WERI-Rb-1 (cell line): ENCODE data around the gene DNAH1.

Experiments used
- DNase-seq: peaks from one replicate; pipeline ENCODE4 v3.0.0-alpha.2; 2020
- H3K27ac ChIP-seq: fragments of 250-450 bp; sonication (Bioruptor Pico); 2 replicates; pipeline ENCODE4 v1.5.1; 2020; ENCODE audit warnings: mild to moderate bottlenecking, moderate library complexity
- H3K27me3 ChIP-seq: fragments of 250-450 bp; sonication (Bioruptor Pico); 2 replicates; pipeline ENCODE4 v1.5.1; 2021; ENCODE audit warnings: mild to moderate bottlenecking, low read depth, moderate library complexity; ENCODE audit not compliant: insufficient read depth, severe bottlenecking
- H3K36me3 ChIP-seq: fragments of 250-450 bp; sonication (Bioruptor Pico); 2 replicates; pipeline ENCODE4 v1.5.1; 2020; ENCODE audit warnings: mild to moderate bottlenecking, moderate library complexity
- H3K4me3 ChIP-seq: 2 replicates; pipeline ENCODE4 v1.5.1; 2011; ENCODE audit warnings: low read depth, mild to moderate bottlenecking, control low read depth, low read length
- H3K9me3 ChIP-seq: fragments of 250-450 bp; sonication (Bioruptor Pico); 2 replicates; pipeline ENCODE4 v1.5.1; 2021; ENCODE audit warnings: mild to moderate bottlenecking, moderate library complexity; ENCODE audit not compliant: severe bottlenecking
- TF ChIP-seq, protein P1 (sequence below): IDR thresholded peaks from 2 replicates; pipeline ENCODE4 v1.5.1; 2011; ENCODE audit warnings: low read depth, mild to moderate bottlenecking, control low read depth, inconsistent platforms, low read length

Gene DNAH1

DNA sequence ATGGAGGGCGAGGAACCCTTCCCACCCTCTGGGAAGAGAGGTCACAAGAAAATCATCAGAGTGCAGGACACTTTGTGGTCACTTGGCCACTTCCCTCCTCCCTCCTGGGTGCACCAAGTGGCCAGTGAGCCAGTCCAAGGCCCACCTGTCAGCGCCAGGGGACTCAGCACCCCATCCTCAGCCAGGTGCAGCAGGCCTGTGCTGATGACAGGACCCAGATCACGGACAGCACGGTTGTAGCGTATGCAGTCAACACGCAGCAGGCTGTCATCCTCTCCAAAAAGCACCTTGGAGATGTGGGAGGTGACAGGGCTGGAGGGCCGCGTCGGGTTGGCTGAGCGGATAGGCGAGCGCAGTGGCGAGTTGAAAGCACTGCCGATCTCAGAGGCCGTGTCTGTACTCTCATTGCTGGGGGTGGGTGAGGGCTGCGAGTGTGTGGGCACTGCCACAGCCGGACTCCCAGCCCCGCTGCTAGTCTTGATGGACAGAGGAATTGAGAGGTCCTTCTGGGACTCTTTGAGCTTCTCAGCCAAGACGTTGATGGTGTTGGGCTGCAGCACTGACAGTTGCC is 87.2 kb downstream of the DNAH1 start:
- Histone ChIP-seq H3K36me3 (peaks cover 82% of the 10 kb centered on the region), H3K4me3 (no peak overlapping the region), H3K27ac (no peak overlapping the region), H3K9me3 (no peaks in the 10 kb centered on the region), H3K27me3 (no peaks in the 10 kb centered on the region)
- TF ChIP-seq, protein P1, sequence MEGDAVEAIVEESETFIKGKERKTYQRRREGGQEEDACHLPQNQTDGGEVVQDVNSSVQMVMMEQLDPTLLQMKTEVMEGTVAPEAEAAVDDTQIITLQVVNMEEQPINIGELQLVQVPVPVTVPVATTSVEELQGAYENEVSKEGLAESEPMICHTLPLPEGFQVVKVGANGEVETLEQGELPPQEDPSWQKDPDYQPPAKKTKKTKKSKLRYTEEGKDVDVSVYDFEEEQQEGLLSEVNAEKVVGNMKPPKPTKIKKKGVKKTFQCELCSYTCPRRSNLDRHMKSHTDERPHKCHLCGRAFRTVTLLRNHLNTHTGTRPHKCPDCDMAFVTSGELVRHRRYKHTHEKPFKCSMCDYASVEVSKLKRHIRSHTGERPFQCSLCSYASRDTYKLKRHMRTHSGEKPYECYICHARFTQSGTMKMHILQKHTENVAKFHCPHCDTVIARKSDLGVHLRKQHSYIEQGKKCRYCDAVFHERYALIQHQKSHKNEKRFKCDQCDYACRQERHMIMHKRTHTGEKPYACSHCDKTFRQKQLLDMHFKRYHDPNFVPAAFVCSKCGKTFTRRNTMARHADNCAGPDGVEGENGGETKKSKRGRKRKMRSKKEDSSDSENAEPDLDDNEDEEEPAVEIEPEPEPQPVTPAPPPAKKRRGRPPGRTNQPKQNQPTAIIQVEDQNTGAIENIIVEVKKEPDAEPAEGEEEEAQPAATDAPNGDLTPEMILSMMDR, result no peak
- DNase-seq, result no peak

DNA sequence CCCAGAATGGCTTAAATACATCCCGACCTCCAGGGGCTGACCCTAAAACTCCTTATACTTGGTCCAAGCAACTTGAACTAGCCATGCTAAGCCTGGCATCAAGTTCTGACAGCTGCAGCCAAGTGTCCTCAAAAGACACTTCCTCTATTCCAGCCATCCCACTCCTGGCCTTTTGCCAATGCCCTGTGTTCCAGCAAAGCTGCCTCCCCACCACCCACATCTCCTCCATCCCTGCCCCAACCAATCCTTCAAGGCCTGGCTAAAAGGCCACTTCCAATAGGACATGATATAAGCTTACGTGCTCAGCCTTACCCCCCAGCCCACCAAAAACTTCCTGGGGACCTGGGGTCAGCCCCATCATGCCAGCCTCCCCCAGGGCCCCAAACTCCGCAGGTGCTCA is 87.8 kb downstream of the DNAH1 start:
- Histone ChIP-seq H3K27ac (no peak overlapping the region), H3K36me3 (peaks cover 87% of the 10 kb centered on the region), H3K9me3 (no peaks in the 10 kb centered on the region), H3K27me3 (no peaks in the 10 kb centered on the region), H3K4me3 (no peak overlapping the region)
- no peak for DNase-seq
- TF ChIP-seq, protein P1, result no peak

DNA sequence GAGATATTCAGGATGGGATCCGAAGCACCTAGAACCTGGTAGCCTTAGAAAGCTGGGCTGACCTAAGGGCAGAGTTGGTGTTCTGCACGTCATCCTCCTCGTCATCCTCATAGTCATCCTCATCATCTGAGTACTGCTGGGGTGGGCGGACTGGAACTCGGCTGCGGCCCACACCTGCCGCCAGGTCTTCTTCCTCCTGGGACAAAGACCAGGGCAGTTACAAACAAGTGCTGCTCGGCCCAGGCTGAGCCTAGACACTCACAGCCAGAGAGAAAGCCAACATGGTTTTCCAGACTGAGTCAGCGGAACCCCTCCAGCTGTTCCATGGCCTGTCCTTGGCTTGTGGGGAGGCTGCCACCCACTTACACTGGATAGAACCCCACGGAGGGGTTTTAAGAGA is 88.3 kb downstream of the DNAH1 start:
- TF ChIP-seq, protein P1, result no peak
- no peak overlapping the region for H3K4me3 ChIP-seq
- H3K27me3 ChIP-seq, result no peaks in the 10 kb centered on the region
- H3K36me3 ChIP-seq, result peaks cover 87% of the 10 kb centered on the region
- H3K9me3 ChIP-seq, result no peaks in the 10 kb centered on the region
- DNase-seq, result no peak
- H3K27ac ChIP-seq, result no peak overlapping the region

DNA sequence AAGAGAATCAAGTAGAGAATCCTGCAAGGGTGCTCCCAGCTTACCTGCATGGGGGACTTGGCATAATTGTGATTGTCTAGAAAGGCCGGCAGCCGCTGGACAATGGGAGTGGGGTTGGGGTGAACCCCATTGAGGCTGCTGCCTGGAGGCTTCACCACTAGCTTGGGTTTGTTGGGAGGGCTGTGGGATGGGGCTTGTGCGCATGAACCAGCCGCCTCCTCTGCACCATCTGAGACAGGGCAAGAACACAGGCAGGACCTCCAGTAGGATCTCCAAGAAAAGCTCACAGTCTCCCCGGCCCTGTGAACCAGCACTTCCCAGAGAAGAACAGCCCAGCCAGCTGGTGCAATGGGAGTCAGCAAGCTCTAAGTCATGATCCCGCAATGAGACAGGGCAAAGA is 88.9 kb downstream of the DNAH1 start:
- no peak overlapping the region for H3K27ac ChIP-seq

DNA sequence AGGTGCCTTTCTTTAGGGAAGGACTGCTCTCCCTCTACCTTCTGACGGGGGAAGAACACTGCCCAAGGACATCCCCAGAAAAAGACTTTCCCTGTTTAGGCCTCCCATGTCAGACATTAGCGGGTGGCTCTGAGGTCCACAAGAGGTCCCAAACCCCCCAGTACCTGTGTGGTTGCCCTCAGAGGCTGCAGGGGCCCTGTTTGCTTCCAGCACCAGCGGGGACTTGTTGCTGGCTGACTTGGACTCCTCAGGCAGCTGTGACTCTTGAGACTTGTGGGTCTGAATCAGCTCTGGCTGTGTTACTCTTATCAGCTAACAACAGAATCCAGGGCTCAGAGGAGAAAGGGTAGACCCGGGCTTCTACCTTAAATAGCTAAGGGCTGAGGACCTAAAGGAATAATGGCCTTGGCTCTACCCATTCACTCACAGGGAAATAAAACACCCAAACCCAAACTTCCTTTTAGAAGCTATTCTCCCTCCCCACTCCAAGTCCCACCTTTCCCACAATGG is 89.5 kb downstream of the DNAH1 start:
- Histone ChIP-seq H3K36me3 (peaks cover 79% of the 10 kb centered on the region), H3K27me3 (no peaks in the 10 kb centered on the region), H3K4me3 (no peak overlapping the region), H3K9me3 (no peaks in the 10 kb centered on the region), H3K27ac (no peak overlapping the region)
- no peak for DNase-seq
- TF ChIP-seq, protein P1, result no peak

More for the DNA sequence above, 88.9 kb downstream of the DNAH1 start:
- TF ChIP-seq, protein P1, result no peak
- no peak for DNase-seq
- H3K27me3 ChIP-seq, result no peaks in the 10 kb centered on the region
- H3K4me3 ChIP-seq, result no peak overlapping the region
- no peaks in the 10 kb centered on the region for H3K9me3 ChIP-seq
- peaks cover 83% of the 10 kb centered on the region for H3K36me3 ChIP-seq

DNA sequence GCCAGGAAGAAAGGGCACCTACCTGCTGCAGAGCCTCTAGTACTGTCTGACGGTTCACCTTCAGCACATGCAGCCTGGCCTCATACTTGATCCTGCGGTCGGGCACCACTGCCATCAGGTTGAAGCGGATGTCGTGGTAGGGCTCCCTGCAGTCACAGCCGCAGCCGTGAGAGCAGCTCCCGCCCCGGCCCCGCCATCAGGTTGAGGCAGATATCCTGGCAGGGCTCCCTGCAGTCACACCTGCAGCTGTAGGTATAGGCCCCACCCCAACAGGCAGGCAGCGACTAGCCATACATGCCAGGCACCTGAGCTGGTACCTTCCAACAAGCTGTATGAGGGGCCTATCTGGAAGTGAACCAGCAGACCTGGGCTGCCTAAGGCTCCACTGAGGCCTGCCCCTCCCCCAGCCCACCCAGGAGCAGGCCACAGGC is 90.1 kb downstream of the DNAH1 start:
- Histone ChIP-seq H3K36me3 (peaks cover 73% of the 10 kb centered on the region), H3K4me3 (no peak overlapping the region), H3K27ac (no peak overlapping the region), H3K9me3 (no peaks in the 10 kb centered on the region), H3K27me3 (no peaks in the 10 kb centered on the region)
- DNase-seq, result no peak
- TF ChIP-seq, protein P1, result no peak
